HFFc6 (cell line): Measurements from ENCODE around the gene MX1. TPM values are rescaled to one million over a fixed set of nuclear protein-coding genes. Genes with fewer than 3 reads are reported as not detected.
"Not testable (repeated sequence)": the region's sequence is repeated elsewhere in the genome, so short reads cannot be mapped to it uniquely, and the experiment has no call there.

Experiments
- DNase-seq: peaks from one replicate; pipeline ENCODE4 v3.0.0-alpha.2; 2018
- H3K27ac Mint-ChIP-seq: 2 replicates; pipeline ENCODE4 v1.8.0; 2020; ENCODE audit warnings: mild to moderate bottlenecking, mixed read lengths
- H3K27me3 Mint-ChIP-seq: 2 replicates; pipeline ENCODE4 v1.8.0; 2021; ENCODE audit warnings: mild to moderate bottlenecking, moderate library complexity, mixed read lengths; ENCODE audit not compliant: insufficient read depth
- H3K36me3 Mint-ChIP-seq: 2 replicates; pipeline ENCODE4 v1.8.0; 2021; ENCODE audit warnings: low read depth, mixed read lengths
- H3K4me1 Mint-ChIP-seq: 2 replicates; pipeline ENCODE4 v1.8.0; 2020; ENCODE audit warnings: low read depth, mixed read lengths
- H3K4me3 Mint-ChIP-seq: 2 replicates; pipeline ENCODE4 v1.8.0; 2020; ENCODE audit warnings: mild to moderate bottlenecking, moderate library complexity, mixed read lengths
- H3K9me3 Mint-ChIP-seq: 2 replicates; pipeline ENCODE4 v1.8.0; 2020; ENCODE audit warnings: mild to moderate bottlenecking, mixed read lengths
- total RNA-seq, 6 experiments: library from RNA; stranded (reverse); fragmentation: NEBNext Ultra II Directional; extraction: Animal tissue kit (Norgen Biotek cat#: 25700); gene quantifications; 2 replicates in 1 of 6; 3 replicates in 5 of 6; pipeline ENCODE4 v1.2.3, GENCODE V29; 2021
- TF ChIP-seq, protein P1 (sequence below): fragments of 200-600 bp; sonication (generic); IDR thresholded peaks from 2 replicates; pipeline ENCODE4 v1.5.0; 2021; ENCODE audit warnings: antibody characterized with exemption, mild to moderate bottlenecking

Gene MX1
- total RNA-seq, 6 experiments from 2014 or later: 0.61 to 1.2 (median 0.85) TPM

DNA sequence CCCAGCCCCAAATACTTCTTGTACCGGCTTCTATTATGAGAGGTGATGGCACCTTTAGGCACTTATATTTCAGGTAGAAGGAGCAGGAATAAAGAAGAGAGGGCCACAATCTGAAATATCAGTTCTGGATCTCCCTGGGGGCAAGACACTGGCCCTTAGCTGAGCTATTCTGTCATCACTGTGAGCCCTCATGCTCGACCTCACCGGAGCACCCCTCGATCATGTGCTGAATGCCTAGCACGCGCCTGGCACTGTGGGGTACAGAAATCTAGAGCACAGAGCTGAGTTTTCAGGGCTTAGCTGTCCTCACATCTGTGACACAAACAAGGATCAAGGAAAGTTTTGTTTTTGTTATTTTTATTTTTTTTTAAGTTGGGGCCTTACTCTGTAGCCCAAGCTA is 7.6 kb upstream of the MX1 start:
- Mint-ChIP-seq H3K4me1 (peaks cover 16% of the 10 kb centered on the region), H3K9me3 (no peaks in the 10 kb centered on the region), H3K36me3 (no peaks in the 10 kb centered on the region; the same call in 1 of the 2 replicates), H3K27ac (no peak overlapping the region), H3K4me3 (no peak overlapping the region), H3K27me3 (peaks cover 4% of the 10 kb centered on the region; the same call in 1 of the 2 replicates)
- TF ChIP-seq, protein P1, sequence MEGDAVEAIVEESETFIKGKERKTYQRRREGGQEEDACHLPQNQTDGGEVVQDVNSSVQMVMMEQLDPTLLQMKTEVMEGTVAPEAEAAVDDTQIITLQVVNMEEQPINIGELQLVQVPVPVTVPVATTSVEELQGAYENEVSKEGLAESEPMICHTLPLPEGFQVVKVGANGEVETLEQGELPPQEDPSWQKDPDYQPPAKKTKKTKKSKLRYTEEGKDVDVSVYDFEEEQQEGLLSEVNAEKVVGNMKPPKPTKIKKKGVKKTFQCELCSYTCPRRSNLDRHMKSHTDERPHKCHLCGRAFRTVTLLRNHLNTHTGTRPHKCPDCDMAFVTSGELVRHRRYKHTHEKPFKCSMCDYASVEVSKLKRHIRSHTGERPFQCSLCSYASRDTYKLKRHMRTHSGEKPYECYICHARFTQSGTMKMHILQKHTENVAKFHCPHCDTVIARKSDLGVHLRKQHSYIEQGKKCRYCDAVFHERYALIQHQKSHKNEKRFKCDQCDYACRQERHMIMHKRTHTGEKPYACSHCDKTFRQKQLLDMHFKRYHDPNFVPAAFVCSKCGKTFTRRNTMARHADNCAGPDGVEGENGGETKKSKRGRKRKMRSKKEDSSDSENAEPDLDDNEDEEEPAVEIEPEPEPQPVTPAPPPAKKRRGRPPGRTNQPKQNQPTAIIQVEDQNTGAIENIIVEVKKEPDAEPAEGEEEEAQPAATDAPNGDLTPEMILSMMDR: no peak
- DNase-seq: no peak

DNA sequence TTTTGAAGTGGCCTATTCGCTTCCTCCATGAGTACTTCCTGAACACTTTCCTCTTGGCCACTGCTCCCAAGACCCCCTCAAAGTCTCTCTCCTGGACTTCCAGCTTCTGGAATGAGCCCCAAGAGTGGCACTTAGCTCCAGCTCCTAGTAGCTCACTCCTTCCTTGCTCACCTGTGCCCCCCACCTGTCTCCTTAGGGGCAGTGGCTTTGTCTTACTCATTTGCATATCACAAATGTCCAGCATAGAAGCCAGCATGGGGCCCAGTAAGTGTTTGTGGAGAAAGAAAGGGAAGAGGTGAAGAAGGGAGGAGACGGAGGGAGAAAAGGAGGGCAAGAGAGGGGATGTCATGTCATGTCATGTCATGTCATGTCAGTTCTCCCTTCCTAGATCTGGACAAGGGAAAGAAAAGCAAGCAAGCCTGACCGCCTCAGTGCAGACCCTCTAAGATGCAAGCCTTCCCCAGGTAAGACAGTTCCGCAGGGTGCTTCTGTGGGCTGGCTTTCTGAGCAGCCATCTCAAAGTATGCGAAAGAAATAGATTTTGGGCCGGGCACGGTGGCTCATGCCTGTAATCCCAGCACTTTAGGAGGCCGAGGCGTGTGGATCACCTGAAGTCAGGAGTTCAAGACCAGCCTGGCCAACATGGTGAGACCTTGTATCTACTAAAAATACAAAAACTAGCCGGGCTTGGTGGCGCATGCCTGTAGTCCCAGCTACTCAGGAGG is 6.9 kb upstream of the MX1 start:
- Mint-ChIP-seq H3K27ac (no peak overlapping the region), H3K36me3 (no peaks in the 10 kb centered on the region; the same call in 1 of the 2 replicates), H3K9me3 (no peaks in the 10 kb centered on the region), H3K27me3 (peaks cover 4% of the 10 kb centered on the region; the same call in 1 of the 2 replicates), H3K4me3 (0 out of 2 replicates have a peak overlapping the region, but pooled peaks have one; percentile 20), H3K4me1 (peaks cover 16% of the 10 kb centered on the region)
- no peak for DNase-seq
- TF ChIP-seq, protein P1: no peak

DNA sequence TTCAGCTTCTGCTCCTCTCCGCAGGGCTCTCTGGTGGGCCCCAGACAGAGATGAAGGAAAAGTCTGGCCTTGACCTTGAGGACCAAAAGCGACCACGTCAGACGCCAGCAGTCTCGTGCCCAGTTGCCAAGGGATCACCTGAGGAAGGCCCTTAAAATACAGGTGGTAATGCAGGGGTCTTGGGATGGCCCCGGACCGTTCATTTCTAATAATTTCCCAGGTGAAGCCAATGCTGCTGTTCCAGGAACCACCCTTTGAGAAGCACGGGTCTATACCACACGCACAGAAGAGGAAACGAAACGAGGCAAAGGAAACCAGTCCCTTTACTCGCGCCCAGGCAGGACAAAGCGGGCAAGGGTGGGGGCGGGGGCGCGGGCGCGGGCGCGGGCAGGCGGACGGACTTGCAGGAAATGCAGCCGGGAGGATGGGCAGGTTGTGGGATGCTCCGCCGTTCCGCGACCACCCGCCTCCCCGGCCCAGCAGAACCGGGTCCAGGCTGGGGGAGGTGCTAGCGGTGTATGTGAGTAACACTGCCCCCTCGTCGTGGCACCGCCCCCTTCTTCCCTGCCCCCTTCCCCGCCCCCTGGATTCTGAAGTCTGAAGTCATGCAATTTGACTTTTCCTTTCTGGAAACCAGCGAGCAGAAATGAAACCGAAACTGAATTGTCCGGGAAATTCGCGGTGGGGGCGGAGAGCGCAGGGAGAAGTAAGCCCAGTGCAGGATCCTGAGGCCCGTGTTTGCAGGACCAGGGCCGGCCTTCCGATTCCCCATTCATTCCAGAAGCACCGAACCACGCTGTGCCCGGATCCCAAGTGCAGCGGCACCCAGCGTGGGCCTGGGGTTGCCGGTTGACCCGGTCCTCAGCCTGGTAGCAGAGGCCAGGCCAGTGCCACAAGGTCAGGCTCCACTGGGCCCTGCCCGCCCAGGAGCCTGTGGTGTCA is 5.8 kb upstream of the MX1 start:
- peak overlapping the region; percentile 96 for H3K4me3 Mint-ChIP-seq
- peaks cover 16% of the 10 kb centered on the region for H3K4me1 Mint-ChIP-seq
- H3K27me3 Mint-ChIP-seq: peaks cover 4% of the 10 kb centered on the region; the same call in 1 of the 2 replicates
- peak; percentile 70 for DNase-seq
- peak overlapping the region; percentile 92 for H3K27ac Mint-ChIP-seq
- TF ChIP-seq, protein P1: no peak
- H3K9me3 Mint-ChIP-seq: no peaks in the 10 kb centered on the region
- H3K36me3 Mint-ChIP-seq: no peaks in the 10 kb centered on the region; the same call in 1 of the 2 replicates

- peak overlapping the region; percentile 92 for H3K27ac Mint-ChIP-seq
- H3K4me1 Mint-ChIP-seq: peaks cover 16% of the 10 kb centered on the region
- not testable (repeated sequence) for H3K36me3 Mint-ChIP-seq, H3K27me3 Mint-ChIP-seq, H3K9me3 Mint-ChIP-seq, DNase-seq
- H3K4me3 Mint-ChIP-seq: peak overlapping the region; percentile 96
Measured at GRCh38 chr21:41420998-41421397, 5.0 kb upstream of the MX1 start.

GRCh38 chr21:41422546-41423304 is 3.3 kb upstream of the MX1 start:
- peaks cover 4% of the 10 kb centered on the region for H3K27me3 Mint-ChIP-seq

DNA sequence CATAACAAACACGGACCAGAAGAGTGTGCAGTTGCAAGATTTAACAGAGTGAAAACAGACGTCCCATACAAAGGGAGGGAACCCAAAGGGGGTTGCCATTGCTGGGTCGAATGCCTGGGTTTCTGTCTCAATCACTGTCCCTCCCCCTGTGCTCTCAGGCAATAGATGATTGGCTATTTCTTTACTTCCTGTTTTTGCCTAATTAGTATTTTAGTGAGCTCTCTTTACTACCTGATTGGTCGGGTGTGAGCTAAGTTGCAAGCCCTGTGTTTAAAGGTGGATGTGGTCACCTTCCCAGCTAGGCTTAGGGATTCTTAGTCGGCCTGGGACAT is 2.8 kb upstream of the MX1 start:
- H3K9me3 Mint-ChIP-seq, H3K27ac Mint-ChIP-seq, DNase-seq, H3K27me3 Mint-ChIP-seq, H3K4me3 Mint-ChIP-seq, H3K36me3 Mint-ChIP-seq: not testable (repeated sequence)
- H3K4me1 Mint-ChIP-seq: peaks cover 16% of the 10 kb centered on the region

More at GRCh38 chr21:41422546-41423304, 3.3 kb upstream of the MX1 start:
- no peak overlapping the region for H3K4me3 Mint-ChIP-seq
- H3K4me1 Mint-ChIP-seq: peaks cover 16% of the 10 kb centered on the region
- no peaks in the 10 kb centered on the region; the same call in 1 of the 2 replicates for H3K36me3 Mint-ChIP-seq
- no peak for DNase-seq
- TF ChIP-seq, protein P1: no peak
- no peaks in the 10 kb centered on the region for H3K9me3 Mint-ChIP-seq
- no peak overlapping the region for H3K27ac Mint-ChIP-seq
